ENCODE measurements around the gene XXYLT1.

GRCh38 chr3:195155570-195156241 is 115.3 kb downstream of the XXYLT1 start:
- TF ChIP-seq CTCF (tag by site-specific recombination; IDR thresholded peaks at IDR 0.05) (no peak), YY1 (tag by site-specific recombination; IDR thresholded peaks at IDR 0.05) (no peak), ZNF660 (tag by site-specific recombination; IDR thresholded peaks at IDR 0.05) (no peak), ZNF23 (tag by site-specific recombination; IDR thresholded peaks at IDR 0.05; ENCODE audit: borderline replicate concordance) (no peak), KLF9 (tag by site-specific recombination; IDR thresholded peaks at IDR 0.05; ENCODE audit: low read depth) (no peak), ZNF114 (tag by site-specific recombination; IDR thresholded peaks at IDR 0.05) (no peak), SETDB1 (IDR thresholded peaks at IDR 0.05; ENCODE audit: insufficient read length, low read length) (no peak), ZEB2 (tag by site-specific recombination; IDR thresholded peaks at IDR 0.05) (no peak), ZNF274 (IDR thresholded peaks at IDR 0.05; ENCODE audit: low read length) (no peak), ZNF274 (tag by site-specific recombination; IDR thresholded peaks at IDR 0.05; ENCODE audit: borderline replicate concordance) (no peak)
- TF ChIP-seq, protein P1, sequence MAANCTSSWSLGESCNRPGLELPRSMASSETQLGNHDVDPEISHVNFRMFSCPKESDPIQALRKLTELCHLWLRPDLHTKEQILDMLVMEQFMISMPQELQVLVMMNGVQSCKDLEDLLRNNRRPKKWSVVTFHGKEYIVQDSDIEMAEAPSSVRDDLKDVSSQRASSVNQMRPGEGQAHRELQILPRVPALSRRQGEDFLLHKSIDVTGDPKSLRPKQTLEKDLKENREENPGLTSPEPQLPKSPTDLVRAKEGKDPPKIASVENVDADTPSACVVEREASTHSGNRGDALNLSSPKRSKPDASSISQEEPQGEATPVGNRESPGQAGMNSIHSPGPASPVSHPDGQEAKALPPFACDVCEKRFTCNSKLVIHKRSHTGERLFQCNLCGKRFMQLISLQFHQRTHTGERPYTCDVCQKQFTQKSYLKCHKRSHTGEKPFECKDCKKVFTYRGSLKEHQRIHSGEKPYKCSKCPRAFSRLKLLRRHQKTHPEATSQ (tag by site-specific recombination; IDR thresholded peaks at IDR 0.05): no peak

All from HEK293 (cell line).